Activated T-helper 17 cell treated with anti-CD3 and anti-CD28 coated beads, Interleukin-2, amount 50 U/mL, for 72 hours (primary cell): ENCODE measurements around the gene MIEF2. TPM values are rescaled to one million over a fixed set of nuclear protein-coding genes. Genes with fewer than 3 reads are reported as not detected.
"Not testable (repeated sequence)": the region's sequence is repeated elsewhere in the genome, so short reads cannot be mapped to it uniquely, and the experiment has no call there.

Experiments used
- ATAC-seq: fragments of 150-1000 bp; cut with Tn5 transposase; replicated peaks from 2 replicates; pipeline ENCODE4 v1.10.0; 2021; ENCODE audit warnings: mild to moderate bottlenecking, moderate library complexity
- H3K27ac Mint-ChIP-seq: one replicate; pipeline ENCODE4 v1.8.0; 2022; ENCODE audit warnings: mixed read lengths
- H3K27me3 Mint-ChIP-seq: one replicate; pipeline ENCODE4 v1.8.0; 2022; ENCODE audit warnings: mixed read lengths
- H3K36me3 Mint-ChIP-seq: one replicate; pipeline ENCODE4 v1.8.0; 2022; ENCODE audit warnings: low read depth, mild to moderate bottlenecking, mixed read lengths
- H3K4me1 Mint-ChIP-seq: one replicate; pipeline ENCODE4 v1.8.0; 2022; ENCODE audit warnings: mixed read lengths
- H3K4me3 Mint-ChIP-seq: one replicate; pipeline ENCODE4 v1.8.0; 2022; ENCODE audit warnings: mild to moderate bottlenecking, mixed read lengths
- H3K9me3 Mint-ChIP-seq: one replicate; pipeline ENCODE4 v1.8.0; 2022; ENCODE audit warnings: mixed read lengths
- total RNA-seq, 2 donors: library from RNA; stranded (reverse); gene quantifications; one replicate each; pipeline ENCODE4 v1.2.3, GENCODE V29; 2022

Gene MIEF2
- total RNA-seq, 2 donors from 2014 or later: 5.0 to 15.2 TPM

DNA sequence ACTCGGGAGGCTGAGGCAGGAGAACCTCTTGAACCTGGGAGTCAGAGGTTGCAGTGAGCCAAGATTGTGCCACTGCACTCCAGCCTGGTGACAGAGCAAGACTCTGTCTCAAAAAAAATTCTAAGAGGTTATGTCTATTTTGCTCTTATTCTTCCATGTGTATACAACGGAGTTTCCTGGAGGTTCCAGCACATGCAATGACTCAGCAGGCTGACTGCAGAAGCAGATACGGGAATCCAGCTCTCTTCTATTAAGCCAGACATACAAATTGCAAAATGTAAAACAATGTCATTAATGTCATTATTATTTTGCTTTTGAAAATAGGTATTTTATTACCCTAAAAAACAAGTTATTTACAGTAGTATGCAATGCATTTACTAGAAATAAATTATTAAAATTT lies 18.4 kb downstream of the MIEF2 start:
- ATAC-seq: no peak
- no peaks in the 10 kb centered on the region for H3K9me3 Mint-ChIP-seq
- H3K27ac Mint-ChIP-seq: no peak overlapping the region
- H3K4me3 Mint-ChIP-seq: no peak overlapping the region
- H3K27me3 Mint-ChIP-seq: no peaks in the 10 kb centered on the region
- peaks cover 86% of the 10 kb centered on the region for H3K36me3 Mint-ChIP-seq
- no peaks in the 10 kb centered on the region for H3K4me1 Mint-ChIP-seq

DNA sequence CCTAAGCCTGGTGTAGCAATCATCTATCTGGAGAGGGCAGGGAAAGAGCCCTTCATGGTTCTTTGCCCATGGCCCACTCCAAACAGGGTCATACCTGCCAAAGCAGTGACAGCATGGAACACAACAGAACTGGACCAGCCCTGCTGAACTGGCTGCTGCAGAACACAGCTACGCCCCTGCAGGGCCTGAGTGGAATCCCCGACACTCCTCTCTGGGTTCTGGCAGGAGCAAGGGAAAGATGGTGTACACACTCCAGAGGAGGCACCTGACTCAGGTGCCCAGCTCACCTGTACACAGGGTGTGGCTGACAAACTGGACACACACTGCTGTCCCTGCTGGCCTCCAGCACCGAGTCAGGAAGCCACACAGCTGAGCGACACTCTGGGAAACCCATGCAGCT lies 19.8 kb downstream of the MIEF2 start:
- Mint-ChIP-seq H3K4me3 (no peak overlapping the region), H3K36me3 (peaks cover 91% of the 10 kb centered on the region), H3K27me3 (no peaks in the 10 kb centered on the region), H3K9me3 (no peaks in the 10 kb centered on the region), H3K4me1 (no peaks in the 10 kb centered on the region), H3K27ac (no peak overlapping the region)
- ATAC-seq: no peak

DNA sequence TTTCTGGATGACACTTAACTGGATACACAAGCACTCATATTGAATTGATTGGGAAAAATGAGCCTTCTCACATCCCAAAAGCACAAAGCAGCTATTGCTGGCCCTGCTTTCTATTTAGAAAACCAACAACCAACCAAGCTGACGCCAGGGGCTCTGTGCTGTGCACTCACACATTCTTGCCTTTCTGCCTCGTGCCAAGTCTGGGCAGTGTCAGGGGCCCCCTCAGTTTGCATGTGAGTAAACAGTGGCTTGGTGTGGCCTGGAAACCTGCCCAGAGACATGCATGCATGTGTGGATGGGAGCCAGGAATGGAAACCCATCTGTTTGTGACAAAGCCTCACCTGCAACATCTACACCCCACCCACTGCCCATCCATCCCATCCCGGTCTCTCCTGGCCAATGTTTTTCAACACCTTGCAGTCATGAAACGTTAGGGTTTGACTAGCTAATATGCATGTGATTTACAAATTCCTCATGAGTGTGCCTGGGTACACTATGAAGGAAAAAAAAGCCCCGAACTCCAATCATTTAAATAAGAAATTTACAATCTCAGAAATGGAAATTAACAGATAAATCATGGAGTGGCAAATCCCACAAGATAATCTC lies 20.4 kb downstream of the MIEF2 start:
- Mint-ChIP-seq H3K36me3 (peaks cover 91% of the 10 kb centered on the region), H3K27ac (no peak overlapping the region), H3K27me3 (no peaks in the 10 kb centered on the region), H3K4me1 (no peaks in the 10 kb centered on the region), H3K9me3 (no peaks in the 10 kb centered on the region), H3K4me3 (no peak overlapping the region)
- no peak for ATAC-seq

DNA sequence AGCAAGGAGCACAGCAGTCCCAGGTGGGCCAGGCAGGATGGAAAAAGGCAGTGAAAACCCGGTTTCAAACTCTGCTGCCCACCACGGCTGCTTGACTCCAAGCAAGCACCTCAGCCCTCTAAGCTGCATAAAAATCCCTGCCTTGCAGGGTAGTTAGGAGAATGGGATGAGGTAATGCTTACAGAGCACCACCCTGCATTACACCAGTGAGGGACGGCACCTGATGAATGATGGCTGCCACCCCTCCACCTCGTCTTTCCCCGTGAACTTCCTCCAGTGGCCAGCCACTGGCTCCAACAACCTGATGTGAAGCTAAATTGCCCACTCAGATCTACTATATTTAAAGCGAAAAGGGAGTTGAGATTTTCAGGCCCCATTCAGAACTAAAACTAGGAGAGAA lies 21.3 kb downstream of the MIEF2 start:
- Mint-ChIP-seq H3K27me3 (no peaks in the 10 kb centered on the region), H3K36me3 (peaks cover 91% of the 10 kb centered on the region), H3K27ac (no peak overlapping the region), H3K9me3 (no peaks in the 10 kb centered on the region), H3K4me1 (no peaks in the 10 kb centered on the region), H3K4me3 (no peak overlapping the region)
- ATAC-seq: no peak

DNA sequence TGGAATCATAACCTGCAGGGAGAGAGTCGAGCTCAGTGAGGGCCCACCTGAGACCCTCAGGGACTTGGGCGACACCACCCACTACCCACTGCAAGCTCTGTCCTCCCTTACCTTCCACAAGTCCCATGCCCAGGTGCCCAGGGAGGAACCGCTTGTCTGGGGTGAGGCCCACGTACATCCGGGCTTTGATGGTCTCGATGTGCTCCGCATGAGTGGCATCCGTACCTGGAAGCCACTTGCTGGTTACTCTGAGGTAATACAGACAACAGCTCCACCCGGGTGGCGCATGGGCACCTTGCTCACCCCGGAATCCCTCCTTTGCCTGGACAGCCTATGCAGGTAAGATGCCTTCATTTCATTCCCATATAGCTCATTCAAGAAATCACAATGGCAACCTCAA lies 24.8 kb downstream of the MIEF2 start:
- Mint-ChIP-seq H3K36me3 (peaks cover 98% of the 10 kb centered on the region), H3K9me3 (no peaks in the 10 kb centered on the region), H3K27me3 (no peaks in the 10 kb centered on the region), H3K4me1 (no peaks in the 10 kb centered on the region), H3K4me3 (no peak overlapping the region), H3K27ac (no peak overlapping the region)
- ATAC-seq: no peak

DNA sequence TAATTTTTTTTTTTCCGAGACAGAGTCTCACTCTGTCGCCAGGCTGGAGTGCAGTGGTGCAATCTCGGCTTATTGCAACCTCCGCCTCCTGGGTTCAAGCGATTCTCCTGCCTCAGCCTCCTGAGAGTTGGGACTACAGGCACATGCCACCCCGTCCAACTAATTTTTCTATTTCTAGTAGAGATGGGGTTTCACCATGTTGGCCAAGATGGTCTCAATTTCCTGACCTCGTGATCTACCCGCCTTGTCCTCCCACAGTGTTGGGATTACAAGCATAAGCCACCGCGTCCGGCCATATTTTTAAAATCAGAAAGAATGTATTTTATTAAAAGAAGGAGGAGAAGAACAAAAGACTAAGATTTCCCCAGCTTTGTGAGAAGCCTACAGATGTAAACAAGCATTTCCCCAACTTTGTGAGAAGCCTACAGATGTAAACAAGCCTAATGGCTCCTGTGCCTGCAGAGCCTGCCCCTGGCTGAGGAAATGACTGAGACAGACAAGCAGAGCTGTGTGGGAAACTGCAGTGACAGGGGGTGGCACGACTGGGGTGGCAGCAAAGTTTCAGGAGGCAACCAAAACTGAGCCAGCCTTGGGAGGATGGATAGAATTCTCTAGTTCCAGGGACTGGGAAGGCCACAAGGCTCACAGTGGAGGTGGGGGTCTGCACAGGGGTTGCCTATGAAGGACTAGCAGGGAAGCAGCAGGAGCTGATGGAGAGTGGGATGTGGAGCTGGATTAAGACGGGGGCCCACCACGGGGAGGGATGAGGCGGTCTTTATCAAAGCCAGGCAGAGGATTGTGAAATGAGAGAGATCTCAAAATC lies 31.5 kb downstream of the MIEF2 start:
- H3K36me3 Mint-ChIP-seq: peaks cover 98% of the 10 kb centered on the region
- no peaks in the 10 kb centered on the region for H3K9me3 Mint-ChIP-seq
- H3K4me1 Mint-ChIP-seq: no peaks in the 10 kb centered on the region
- H3K27me3 Mint-ChIP-seq: no peaks in the 10 kb centered on the region
- H3K4me3 Mint-ChIP-seq: no peak overlapping the region
- no peak for ATAC-seq
- H3K27ac Mint-ChIP-seq: no peak overlapping the region

DNA sequence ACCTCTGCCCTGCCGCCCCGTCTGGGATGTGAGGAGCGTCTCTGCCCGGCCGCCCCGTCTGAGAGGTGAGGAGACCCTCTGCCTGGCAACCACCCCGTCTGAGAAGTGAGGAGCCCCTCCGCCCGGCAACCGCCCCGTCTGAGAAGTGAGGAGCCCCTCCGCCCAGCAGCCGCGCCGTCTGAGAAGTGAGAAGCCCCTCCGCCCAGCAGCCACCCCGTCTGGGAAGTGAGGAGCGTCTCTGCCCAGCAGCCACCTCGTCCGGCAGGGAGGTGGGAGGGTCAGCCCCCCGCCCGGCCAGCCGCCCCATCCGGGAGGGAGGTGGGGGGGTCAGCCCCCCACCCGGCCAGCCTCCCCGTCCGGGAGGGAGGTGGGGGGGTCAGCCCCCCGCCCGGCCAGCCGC lies 37.6 kb downstream of the MIEF2 start:
- H3K9me3 Mint-ChIP-seq, H3K4me3 Mint-ChIP-seq, H3K4me1 Mint-ChIP-seq, H3K27me3 Mint-ChIP-seq, ATAC-seq, H3K27ac Mint-ChIP-seq: not testable (repeated sequence)
- H3K36me3 Mint-ChIP-seq: peaks cover 86% of the 10 kb centered on the region

DNA sequence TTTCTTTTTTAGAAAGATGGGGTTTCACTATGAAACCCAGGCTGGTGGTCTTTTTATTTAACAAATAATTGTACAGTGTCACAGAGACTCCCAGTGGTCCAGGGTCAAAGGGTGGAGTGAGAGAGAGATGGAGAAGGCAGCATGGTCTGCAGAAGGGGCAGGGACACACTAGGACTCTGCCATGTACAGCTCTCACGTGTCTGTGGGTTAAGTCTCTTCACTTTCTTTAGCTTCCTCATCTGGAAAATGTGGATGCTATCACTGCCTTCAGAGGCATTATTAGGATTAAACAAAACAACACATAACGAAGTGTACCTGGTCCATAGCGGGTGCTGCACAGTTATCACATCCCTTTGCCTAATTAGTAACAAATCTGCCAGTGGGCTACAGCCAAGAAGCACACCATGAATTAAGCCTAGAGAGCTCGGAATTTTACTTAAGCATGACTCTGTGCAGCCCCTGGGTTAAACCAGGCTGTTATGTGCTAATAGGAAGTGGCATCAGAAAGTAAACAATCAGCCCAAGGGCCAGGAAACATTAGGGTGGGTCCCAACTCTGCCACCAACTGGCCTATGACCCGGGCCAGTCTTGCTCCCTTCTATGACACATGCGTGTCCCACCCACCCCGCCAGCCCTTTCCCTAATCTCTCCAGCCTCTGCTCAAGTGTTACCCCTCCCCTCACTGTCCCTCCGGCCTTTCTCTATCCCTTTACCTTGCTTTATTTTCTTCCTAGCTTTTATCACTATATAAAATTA lies 40.4 kb downstream of the MIEF2 start:
- Mint-ChIP-seq H3K36me3 (peaks cover 86% of the 10 kb centered on the region), H3K4me1 (no peaks in the 10 kb centered on the region), H3K27me3 (no peaks in the 10 kb centered on the region), H3K4me3 (no peak overlapping the region), H3K27ac (no peak overlapping the region), H3K9me3 (no peaks in the 10 kb centered on the region)
- no peak for ATAC-seq

DNA sequence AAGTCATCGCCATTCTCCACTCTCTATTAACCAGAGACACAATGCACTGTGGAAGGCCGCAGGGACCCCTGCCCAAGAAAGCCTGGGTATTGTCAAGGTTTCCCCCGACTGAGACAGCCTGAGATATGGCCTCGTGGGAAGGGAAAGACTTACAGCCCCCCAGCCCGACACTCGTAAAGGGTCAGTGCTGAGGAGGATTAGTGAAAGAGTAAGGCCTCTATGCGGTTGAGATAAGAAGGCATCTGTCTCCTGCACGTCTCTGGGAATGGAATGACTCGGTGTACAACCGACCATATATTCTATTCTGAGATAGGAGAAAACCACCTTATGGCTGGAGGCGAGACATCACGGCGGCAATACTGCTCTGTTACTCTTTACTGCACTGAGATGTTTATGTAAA lies 42.7 kb downstream of the MIEF2 start:
- not testable (repeated sequence) for H3K4me3 Mint-ChIP-seq, H3K9me3 Mint-ChIP-seq, H3K4me1 Mint-ChIP-seq, ATAC-seq, H3K27ac Mint-ChIP-seq, H3K27me3 Mint-ChIP-seq
- peaks cover 97% of the 10 kb centered on the region for H3K36me3 Mint-ChIP-seq

DNA sequence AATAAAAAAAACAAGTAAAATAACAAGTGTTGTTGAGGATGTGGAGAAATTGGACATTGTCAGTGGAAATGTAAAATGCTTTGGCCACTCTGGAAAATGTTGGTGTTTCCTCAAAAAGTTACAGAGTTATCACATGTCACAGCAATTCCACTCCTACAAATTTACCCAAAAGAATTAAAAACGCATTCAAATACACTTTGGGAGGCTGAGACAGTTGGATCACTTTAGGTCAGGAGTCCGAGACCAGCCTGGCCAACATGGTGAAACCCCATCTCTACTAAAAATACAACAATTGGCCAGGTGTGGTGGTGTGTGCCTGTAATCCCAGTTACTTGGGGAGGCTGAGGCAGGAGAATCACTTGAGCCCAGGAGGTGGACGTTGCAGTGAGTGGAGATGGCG lies 48.7 kb downstream of the MIEF2 start:
- Mint-ChIP-seq H3K9me3 (no peaks in the 10 kb centered on the region), H3K27ac (no peak overlapping the region), H3K27me3 (no peaks in the 10 kb centered on the region), H3K4me1 (peaks cover 16% of the 10 kb centered on the region), H3K4me3 (no peak overlapping the region), H3K36me3 (peaks cover 100% of the 10 kb centered on the region)
- no peak for ATAC-seq

DNA sequence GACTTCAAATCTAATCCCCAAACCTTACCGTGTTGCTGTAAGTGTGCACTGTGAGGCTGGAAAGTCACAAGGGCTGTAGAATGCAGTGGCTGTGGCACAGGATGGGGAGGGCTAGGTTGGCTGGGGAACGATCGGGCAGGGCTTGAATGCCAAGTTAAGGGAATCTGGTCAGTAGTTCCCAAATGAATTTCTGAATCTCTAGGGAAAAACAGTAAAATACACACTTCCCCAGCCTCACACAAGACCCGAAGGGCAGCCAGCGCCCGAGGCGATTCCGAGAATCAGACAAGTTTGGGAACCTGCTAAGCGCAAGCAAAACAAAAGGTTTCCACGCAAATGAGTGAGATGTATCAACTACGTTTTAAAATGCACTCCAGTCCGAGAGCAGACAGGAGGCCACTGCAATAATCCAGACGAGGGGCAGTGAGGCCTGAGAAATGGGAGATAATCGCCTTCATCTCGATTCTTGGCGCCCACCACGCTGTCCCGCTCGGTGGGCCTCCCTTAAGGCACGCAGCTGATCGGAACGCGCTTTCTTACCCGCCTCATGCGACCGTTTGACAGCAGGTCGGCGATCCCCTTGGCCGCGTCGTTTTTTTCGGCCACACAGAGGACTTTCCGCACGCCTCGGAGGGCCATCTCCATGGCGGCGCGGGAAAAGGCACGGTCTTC lies 53.7 kb downstream of the MIEF2 start:
- H3K36me3 Mint-ChIP-seq: peaks cover 85% of the 10 kb centered on the region
- no peaks in the 10 kb centered on the region for H3K9me3 Mint-ChIP-seq

DNA sequence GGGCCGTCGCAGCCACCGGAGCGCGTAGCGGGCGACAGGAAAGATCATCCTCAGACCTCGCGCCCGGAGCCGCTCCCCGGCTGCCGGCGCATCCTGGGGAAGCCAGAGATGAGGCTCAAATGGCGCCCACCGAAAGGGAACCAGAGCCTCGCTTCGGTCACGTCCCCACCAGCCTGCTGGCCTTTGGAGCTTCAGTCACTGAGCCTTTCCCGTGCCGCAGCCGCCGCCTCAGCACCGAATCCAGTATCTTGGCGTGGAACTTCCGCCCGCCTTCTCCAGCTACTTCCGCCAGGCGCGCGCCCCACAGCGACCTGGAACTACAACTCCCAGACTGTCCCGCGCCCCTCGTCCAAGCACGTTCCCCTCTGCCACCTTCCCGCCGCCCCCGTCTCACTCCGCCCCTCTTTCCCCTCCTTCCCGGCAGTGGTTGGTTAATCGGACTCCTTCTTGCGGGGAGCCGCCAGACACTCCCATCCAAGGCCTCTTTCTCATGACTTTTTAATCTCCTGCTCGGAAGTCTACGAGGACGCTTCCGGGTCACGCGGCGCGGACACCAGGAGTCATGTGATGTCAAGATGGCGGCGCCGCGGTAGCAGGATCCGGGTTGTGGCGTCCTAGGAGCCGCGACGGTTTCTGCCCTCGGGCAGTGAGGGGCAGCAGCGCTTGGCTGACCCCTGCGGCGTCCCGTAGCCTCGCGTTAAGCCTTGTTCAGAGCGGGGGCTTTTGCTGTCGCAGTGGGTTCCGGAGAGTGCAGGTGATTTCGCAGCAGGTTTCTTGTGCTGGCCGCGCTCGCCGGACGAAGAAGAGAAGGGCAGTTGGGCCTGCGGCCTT lies 54.5 kb downstream of the MIEF2 start, which contains the start of the genes SMCR8 and TOP3A:
Gene SMCR8, plus strand, starts transcription at position 563 of the 831 bp plus-strand sequence. CDS start 497 bp downstream, outside the sequence.
Gene TOP3A, minus strand, starts transcription at position 264 of the 831 bp plus-strand sequence. Its CDS starts 216 bp downstream, at position 48.
- Mint-ChIP-seq H3K4me1 (peaks cover 27% of the 10 kb centered on the region), H3K9me3 (no peaks in the 10 kb centered on the region), H3K36me3 (peaks cover 85% of the 10 kb centered on the region), H3K27ac (peak within 1 kb of the TSS; percentile 94), H3K4me3 (peak within 1 kb of the TSS; percentile 83), H3K27me3 (no peaks in the 10 kb centered on the region)
- ATAC-seq: peak; percentile 95

More for the DNA sequence above, 53.7 kb downstream of the MIEF2 start:
- ATAC-seq: no peak
- Mint-ChIP-seq H3K4me1 (peaks cover 27% of the 10 kb centered on the region), H3K4me3 (peak overlapping the region; percentile 83), H3K27ac (peak overlapping the region; percentile 94), H3K27me3 (no peaks in the 10 kb centered on the region)

DNA sequence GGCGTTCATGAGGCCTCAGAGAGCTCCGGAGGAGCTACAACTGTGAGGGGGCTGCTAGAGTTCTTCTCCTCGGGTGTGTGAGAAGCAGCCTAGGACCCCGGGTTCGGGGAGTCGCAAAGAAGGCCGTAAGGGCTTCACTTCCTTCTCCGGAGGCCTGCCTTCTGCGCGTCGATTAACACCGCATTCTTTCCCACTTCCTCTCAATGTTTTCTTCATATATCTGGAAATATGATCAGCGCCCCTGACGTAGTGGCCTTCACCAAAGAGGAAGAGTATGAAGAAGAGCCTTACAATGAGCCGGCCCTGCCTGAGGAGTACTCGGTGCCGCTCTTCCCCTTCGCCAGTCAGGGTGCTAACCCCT lies 55.1 kb downstream of the MIEF2 start:
- no peaks in the 10 kb centered on the region for H3K27me3 Mint-ChIP-seq
- peak overlapping the region; percentile 83 for H3K4me3 Mint-ChIP-seq
- H3K27ac Mint-ChIP-seq: peak overlapping the region; percentile 94
- ATAC-seq: no peak
- peaks cover 83% of the 10 kb centered on the region for H3K36me3 Mint-ChIP-seq
- no peaks in the 10 kb centered on the region for H3K9me3 Mint-ChIP-seq
- H3K4me1 Mint-ChIP-seq: peaks cover 32% of the 10 kb centered on the region
